Measurements from ENCODE around the gene MAP3K8.

GRCh38 chr10:30466445-30466844 is 32.5 kb downstream of the MAP3K8 start:
- TF ChIP-seq CTCF (conservative IDR thresholded peaks at IDR 0.05) (no peak), ZFX (IDR thresholded peaks at IDR 0.05) (no peak)
